ENCODE measurements around the gene YAF2.
"Not testable (repeated sequence)": the region's sequence is repeated elsewhere in the genome, so short reads cannot be mapped to it uniquely, and the experiment has no call there.

Gene YAF2

DNA sequence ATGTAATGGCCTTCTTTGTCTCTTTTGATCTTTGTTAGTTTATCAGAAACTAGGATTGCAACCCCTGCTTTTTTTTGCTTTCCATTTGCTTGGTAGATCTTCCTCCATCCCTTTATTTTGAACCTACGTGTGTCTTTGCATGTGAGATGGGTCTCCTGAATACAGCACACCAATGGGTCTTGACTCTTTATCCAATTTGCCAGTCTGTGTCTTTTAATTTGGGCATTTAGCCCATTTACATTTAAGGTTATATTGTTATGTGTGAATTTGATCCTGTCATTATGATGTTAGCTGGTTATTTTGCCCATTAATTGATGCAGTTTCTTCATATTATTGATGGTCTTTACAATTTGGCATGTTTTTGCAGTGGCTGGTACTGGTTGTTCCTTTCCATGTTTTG is 14.6 kb upstream of the YAF2 start:
- DNase-seq: not testable (repeated sequence)

DNA sequence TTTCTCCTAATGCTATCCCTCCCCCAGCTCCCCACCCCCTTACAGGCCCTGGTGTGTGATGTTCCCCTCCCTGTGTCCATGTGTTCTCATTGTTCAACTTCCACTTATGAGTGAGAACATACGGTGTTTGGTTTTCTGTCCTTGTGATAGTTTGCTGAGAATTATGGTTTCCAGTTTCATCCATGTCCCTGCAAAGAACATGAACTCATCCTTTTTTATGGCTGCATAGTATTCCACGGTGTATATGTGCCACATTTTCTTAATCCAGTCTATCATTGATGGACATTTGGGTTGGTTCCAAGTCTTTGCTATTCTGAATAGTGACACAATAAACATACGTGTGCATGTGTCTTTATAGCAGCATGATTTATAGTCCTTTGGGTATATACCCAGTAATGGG is 11.0 kb upstream of the YAF2 start:
- DNase-seq: not testable (repeated sequence)

DNA sequence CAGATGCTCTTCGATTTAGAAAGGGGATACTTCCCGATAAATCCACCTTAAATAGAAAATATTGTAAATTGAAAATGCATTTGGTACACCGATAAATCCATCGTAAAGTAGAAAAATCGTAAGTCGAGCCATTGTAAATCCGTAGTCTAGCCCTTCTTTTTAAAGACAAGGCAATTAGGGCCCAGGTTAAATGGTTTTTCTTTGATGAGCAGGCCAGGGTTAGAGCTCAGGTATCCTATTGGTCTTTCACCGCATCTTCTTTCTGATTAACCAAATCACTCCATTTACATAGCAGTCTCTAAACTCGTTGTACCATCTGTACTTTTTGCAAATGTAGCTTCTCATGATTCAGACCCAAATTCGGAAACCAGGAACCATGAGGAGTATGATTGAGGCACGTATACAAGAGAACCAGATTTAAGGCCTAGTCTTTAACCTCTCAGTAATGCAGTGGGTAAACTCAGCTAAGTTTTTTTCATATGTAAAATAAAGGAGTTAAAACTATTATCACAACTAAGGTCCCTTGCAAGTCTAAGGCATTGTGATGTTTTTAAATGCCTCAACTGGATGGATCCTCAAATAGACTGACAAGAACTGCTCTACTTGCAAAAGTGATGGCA is 2.2 kb upstream of the YAF2 start:
- DNase-seq: no peak

DNA sequence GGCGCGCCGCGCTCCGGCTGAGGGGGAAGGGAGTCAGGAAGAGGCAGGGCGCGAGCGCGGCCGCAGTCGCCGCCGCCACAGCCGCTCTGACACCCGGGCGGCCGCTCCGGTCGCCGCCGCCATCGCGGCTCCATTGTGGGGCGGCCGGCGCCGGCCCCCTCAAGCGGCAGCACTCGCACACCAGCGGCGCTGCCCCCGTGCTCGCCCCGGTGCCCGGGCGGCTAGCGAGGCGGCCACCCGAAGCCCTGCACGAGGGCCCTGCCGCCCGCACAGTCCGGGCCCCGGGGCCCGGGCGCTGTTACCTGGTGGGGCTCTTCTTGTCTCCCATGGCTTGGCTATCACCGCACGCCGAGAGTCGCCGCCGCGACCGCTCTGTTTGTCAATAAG is 202 bp downstream of the YAF2 start:
- DNase-seq: peak in 1 of 5 experiments; percentile 48

DNA sequence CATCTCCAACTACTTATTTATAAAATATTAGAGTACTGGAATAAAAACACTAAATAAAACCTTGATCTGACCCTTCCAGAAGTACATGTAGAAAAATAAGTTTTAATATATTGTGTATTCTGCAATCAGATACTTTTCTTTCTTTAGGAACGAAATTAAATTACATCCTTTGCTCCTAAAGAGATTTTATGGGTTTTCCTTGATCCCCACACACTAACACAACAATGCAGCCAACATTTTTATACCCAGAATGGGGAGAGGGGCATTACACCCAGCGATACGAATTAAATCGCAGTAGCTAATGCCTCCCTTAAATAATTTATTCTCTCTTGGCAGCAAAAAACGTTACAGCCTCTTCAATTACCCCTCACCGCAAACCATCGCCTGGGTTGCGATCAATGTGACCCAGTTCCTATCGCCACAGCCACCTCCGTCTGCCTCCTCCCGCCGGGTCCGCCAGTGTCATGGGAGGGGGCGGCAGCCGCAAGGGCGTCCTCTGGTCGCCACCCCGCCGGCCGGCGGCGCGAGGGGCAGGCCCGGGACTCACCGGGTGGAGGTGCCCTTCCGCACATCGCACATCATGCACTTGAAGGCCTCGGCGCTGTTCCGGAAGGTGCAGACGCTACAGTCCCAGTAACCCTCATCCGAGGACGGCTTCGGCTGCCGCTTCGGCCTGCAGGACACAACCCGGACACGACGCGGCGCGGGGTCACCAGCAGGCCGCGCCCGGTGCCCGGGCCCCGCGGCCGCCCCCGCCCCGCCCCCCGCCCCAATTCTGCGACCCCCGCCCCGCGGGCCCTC is 796 bp downstream of the YAF2 start:
- peak; percentile 31 to 90 (median 57) for DNase-seq

DNA sequence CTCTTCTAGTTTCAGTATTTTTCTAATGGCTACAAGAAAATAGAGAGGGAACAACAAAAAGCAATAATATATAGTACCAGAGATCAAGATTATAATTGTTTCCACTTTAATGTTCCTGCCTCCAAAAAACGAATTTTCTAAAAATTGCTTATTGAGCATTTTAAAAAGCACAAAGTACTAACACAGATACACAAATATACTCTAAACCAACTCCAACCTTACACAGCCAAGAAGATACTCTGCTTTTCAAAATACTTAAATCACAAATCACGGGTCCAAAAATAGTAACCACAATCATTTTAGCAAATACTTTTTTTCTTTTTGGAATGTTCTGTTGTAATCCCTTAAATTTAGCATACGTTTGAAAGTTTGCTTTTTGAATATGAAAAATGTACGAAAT is 2.0 kb downstream of the YAF2 start:
- no peak for DNase-seq

DNA sequence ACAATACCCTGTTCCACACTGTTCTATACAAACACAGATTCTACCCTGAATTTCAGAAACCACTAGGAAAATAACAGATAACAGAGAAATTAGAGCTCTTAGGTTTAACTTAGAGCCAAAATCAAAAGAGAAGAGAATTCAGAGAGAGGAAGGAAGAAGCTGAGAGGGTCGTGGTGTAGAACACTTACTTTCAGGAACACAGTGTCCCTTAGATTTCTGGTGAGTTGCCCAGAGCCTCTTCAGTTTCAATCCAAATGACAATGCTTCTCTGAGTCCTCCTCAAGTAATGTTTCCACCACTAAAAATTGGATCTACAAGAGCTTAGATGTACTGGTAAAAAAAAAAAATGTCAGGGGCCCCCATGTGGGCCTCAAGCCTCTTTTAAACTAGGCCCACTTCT is 2.6 kb downstream of the YAF2 start:
- DNase-seq: no peak

DNA sequence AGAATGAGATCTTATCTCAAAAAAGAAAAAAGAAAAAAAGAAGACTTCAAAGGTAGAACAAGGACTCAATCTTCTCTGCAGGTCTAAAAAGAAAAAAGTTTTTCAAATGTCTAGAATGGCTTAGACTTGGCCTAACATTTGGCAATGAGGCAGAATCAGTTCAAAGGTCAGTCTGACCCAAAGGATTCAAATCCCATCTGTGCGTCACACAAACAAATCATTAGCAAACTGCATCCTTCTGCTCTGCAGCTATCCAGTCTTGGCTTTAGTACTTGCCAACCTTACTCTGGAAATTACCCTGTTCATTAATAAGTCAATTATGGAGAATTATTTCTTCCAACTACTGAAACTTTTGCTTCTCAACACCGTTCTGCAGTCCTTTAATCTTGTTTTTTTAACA is 3.1 kb downstream of the YAF2 start:
- no peak for DNase-seq

DNA sequence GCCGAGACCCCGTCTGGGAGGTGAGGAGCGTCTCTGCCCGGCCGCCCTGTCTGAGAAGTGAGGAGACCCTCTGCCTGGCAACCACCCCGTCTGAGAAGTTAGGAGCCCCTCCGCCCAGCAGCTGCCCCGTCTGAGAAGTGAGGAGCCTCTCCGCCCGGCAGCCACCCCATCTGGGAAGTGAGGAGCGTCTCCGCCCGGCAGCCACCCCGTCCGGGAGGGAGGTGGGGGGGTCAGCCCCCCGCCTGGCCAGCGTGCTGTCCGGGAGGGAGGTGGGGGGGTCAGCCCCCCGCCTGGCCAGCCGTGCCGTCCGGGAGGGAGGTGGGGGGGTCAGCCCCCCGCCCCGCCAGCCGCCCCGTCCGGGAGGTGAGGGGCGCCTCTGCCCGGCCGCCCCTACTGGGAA is 10.5 kb downstream of the YAF2 start:
- DNase-seq: not testable (repeated sequence)

DNA sequence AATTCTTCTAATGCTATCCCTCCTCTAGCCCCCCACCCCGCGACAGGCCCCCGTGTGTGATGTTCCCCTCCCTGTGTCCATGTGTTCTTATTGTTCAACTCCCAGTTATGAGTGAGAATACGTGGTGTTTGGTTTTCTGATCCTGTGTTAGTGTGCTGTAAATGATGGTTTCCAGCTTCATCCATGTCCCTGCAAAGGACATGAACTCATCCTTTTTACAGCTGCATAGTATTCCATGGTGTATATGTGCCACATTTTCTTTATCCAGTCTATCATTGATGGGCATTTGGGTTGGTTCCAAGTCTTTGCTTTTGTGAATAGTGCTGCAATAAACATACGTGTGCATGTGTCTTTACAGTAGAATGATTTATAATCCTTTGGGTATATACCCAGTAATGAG is 13.5 kb downstream of the YAF2 start:
- not testable (repeated sequence) for DNase-seq

DNA sequence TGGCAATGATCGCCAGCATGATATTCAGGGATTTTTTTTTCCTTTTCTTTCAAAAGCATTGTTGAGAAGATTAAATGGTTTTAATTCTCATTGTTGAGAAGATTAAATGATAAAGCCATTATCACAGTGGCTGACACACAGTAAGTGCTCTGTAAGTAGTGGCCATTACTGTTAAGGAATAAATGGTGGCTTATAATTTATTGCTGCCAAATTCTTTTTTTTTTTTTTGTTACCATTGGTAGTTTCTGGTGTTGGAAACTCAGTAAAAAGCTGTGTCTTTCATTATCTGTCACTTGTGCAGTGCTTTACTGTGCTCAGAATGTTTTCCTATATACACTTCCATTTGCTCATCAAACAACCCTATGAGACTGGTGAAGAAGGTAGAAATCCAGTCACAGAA is 15.3 kb downstream of the YAF2 start:
- no peak for DNase-seq

DNA sequence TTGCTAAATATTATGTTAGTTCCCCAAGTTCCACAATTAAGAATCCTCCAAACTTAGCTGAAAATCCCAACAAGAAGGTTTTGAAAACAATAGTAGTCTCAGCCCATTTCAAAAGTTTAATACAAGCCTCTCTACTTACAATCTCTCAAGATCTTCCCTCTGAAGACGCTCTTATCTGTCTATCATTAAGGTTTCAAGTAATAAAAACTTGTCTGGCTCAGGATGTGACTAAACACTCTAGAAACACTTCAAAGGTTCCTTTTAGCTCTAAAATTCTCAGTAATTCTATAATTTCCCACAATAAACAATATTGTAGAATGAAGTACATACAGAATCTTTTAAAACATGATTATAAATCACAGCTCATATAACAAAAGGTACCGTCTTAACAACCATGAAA is 16.3 kb downstream of the YAF2 start:
- DNase-seq: peak in 1 of 5 experiments; percentile 52

DNA sequence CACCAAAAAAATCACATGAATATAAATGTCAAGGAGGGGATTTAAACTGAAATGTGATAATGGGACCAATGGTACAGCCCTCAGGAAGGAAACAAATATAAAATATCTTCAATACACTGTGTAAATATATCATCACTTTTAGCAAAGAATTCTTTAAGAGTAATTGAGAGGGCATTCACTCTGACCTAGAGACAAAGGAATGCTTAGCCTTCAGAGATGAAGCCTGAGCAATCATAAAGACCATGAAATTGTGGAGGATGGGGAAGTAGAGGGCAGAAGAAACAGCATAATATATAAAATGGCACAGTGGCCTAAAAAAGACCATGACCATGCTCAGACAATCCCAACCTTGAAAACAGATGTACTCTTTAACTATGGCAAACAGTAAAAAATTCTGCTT is 20.4 kb downstream of the YAF2 start:
- DNase-seq: no peak

DNA sequence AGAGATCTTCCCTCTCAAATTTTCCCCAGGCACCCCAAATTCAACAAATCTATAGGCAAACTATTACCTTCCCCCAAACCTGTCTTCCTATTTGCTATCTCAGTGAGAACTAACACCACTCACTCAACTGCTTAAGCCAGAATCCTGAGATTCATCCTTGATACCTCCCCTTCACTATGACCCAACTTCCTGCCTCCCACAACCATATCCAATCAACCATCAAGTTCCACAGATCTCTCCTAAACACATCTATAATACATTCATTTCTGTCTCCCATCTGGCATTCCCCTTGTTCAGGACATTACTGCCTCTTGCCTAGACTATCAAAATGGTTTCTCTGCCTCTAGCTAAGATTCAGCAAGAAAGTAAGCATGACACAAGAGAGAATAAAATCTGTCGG is 21.3 kb downstream of the YAF2 start:
- no peak for DNase-seq

DNA sequence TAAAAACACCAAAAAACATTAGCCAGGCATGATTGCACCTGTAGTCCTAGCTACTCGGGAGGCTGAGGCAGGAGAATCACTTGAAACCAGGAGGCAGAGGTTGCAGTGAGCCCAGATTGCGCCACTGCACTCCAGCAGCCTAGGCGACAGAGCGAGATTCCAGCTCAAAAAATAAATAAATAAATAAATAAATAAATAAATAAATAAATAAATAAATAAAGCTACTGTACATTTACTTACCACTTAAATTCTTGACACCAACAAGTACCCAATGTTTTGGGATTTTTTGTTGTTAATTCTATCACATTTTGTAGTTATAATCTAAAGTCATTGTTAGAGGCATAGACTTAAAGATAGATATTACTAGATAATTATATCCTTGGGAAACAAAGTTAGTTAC is 22.3 kb downstream of the YAF2 start:
- DNase-seq: not testable (repeated sequence)

DNA sequence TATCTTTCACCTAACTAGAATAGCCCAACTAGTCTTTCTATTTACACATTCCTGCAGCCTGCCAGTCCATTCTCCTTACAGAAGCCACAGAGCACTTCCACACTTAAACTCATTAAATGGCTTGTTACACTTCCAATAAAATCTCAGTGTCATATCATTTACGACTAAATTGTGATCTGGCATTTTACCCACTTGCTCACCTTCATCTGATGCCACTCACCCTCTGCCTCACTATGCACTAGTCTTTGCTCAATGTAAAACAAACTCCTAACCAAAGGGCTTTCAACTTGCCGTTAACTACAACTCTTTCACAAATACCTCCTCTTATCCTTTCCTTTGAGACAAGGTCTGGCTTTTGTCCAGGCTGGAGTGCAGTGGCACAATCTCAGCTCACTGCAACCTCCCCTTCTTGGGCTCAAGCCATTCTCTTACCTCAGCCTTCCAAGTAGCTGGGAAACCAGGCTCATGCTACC is 24.1 kb downstream of the YAF2 start:
- DNase-seq: no peak

DNA sequence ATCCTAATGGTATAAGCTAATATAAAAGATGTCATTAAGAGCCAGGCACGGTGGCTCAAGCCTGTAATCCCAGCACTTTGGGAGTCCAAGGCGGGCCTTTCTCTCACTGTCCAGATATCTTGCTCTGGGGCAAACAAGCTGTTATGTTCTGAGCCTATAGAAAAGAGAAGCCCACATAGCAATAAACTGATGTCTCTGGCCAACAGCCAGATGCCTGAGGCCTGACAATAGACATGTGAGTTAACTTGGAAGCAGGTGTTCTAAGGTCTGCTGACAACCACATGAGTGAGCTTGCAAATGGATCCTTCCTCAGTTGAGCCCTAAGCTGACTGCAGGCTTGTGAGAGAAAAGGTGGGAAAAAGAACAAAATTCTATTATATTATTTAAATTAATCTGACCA is 25.0 kb downstream of the YAF2 start:
- DNase-seq: no peak

DNA sequence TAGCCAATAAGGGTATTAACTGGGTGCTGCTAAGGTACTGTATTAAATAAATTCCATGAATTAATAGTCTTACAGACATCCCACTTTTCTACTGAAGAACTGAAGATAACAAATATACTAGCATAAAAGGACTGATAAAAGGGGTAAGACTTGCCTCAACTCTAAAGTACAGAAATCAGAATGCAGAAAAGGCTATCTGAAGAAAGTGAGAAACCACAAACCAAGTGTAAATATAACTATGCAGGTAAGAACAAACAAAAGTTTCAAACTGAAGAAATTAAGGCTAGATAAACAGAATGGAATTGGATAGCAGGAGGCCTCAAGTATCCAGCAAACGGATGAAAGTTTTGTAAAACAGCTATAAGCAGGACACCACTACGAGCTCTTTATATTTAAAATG is 29.5 kb downstream of the YAF2 start:
- peak in 1 of 5 experiments; percentile 18 for DNase-seq

DNA sequence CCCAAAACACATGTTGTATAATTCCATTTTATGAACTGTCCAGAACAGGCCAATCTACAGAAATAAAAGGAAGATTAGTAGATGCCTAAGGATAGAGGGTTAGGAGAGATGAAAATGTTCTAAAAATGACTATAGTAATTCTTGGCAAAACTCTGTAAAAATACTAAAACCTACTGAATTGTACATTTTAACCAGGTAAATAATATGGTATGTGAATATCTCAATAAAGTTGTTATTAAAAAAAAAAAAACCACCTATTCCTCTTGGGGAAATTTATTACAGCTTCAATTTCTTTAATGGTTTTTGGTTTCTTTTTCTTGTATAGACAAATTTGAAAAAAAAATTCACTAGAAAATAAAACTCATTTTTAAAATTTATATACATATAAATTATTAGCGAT is 33.2 kb downstream of the YAF2 start:
- DNase-seq: no peak

DNA sequence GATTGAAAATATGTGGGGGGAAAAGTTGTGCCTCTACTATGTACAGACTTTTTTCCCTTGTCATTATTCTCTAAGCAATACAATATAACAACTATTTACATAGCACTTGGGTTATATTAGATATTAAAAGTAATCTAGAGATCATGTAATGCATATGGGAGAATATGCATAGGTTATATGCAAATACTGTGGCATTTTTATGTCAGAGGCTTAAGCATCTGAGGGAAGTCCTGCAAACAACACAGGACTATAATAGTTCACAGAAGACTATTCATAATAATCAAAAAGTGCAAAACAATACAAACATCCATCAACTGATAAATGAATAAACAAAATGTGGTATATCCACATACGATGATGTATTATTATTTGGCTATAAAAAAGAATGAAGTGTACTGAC is 33.7 kb downstream of the YAF2 start:
- DNase-seq: no peak

DNA sequence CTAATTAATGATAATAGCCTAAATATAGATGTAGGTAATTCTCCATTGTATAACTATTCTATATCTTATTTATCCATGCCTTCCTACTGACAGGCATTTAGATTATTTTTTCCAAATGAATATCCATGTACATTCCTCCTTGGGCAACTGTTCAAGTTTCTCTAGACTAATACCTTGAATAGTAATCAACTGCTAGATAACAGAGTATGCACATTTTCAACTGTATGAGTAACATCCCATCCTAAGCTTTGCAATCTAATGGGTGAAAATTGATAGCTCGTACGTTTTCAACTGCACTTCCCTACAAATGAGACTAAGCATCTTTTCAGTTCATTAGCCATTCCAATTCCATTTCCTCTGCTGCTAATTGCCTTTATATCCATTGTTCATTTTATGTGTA is 37.0 kb downstream of the YAF2 start:
- DNase-seq: no peak

DNA sequence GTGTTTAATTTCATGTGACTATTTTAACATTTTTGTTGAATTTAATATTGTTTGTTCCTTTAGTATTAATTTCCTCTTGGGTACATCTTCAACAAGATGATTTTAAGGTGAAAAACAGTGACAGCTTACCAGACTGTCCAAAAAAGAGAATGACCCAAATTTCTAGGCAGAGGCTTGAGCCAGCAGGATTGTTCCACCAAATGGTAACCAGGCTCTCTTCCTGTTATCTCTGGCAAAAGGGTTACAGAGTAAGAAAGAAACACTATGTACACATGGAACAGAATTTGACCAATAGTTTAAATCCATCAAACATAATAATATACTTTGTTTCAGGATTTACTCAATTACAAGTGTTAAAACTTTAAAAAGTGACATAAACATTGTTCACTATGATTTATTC is 39.0 kb downstream of the YAF2 start:
- DNase-seq: no peak

DNA sequence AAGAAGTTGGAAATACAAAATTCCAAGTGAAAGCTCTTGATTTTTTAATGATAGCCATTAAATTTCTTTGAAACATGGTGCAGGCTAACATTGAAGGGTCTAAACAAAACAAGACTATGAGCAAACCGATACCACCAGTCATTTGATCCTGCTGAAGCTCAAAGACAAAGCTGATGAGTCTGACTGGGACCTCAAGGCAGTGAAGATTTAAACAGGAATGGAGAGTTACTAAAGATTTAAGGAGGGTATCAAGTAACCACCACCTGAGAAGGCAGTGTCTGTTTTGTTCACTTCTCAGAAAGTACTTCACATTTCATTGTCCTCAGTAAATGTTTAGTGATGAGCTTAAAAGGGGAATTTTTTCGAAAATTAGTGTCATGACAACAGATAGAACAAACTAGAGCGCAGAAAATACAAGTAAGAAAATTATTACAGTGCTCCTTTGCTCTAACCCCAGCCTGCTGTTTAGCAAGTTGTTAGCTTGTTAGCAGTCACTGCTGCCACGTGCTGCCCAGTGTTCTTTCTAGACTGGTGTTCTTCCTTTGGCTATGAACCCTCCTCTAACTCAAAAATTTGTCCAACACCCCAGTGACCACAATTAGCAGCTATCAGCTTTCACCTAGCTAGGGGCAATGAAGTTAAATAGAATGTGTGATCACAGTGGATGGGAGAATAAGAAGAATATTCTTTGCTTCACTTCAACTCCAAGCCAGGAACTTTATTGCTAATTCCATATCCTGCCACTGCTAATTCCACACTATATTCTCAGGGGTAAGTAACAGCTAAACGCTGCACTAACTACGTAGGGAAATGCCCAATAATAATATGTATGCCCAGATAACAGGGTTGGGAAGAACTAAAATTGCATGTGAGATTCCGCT is 41.1 kb downstream of the YAF2 start:
- no peak for DNase-seq

DNA sequence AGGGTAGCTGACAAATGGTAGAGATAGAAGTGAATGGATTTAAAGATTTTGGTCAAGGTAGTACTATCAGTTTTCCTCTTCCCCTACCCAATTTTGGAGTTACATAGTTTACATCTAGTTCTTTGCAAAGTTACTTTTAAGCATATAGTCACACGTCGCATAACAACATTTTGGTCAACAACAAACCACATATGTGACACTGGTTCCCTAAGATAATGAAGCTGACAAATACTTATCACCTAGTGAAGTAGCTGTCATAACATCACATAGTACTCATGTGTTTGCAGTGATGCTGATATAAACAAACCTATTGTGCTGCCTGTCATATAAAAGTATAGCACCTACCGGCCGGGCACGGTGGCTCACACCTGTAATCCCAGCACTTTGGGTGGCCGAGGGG is 45.4 kb downstream of the YAF2 start:
- no peak for DNase-seq
